Measurements from ENCODE around the gene ARHGAP22.

- no peak for TF ChIP-seq CTCF (IDR thresholded peaks at IDR 0.05)
- TF ChIP-seq POLR2A (IDR thresholded peaks at IDR 0.05): no peak
These were observed 30.5 kb downstream of the ARHGAP22 start for GRCh38 chr10:48574322-48574796.
